ENCODE measurements around the gene A2M. TPM values are rescaled to one million over a fixed set of nuclear protein-coding genes. Genes with fewer than 3 reads are reported as not detected.

The A2M gene
- total and polyA plus RNA-seq, 2 of the 13 experiments (the other 11 are each of a cell fraction or from before 2014, with no cell fraction given), result 2,807 to 6,551 TPM

DNA sequence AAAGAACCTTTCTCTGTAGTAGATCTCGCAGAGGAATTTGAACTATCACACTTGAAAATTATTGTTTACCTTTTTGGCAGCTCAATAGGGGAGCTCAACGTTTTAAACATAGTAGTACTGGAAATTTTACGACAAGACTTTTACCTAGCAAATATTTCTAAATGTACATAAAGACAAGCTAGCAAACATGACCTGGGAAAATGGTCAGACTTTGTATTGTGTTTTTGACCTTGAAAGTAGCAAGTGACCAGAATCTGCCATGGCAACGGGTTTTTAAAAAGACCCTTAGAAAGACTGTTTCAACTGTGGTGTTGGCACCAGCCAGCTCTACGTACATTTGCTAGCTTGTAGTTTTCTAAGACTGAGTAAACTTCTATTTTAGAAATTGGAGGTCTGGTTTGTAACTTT lies 20.2 kb upstream of the A2M start (continued):
- TF ChIP-seq, protein P1, sequence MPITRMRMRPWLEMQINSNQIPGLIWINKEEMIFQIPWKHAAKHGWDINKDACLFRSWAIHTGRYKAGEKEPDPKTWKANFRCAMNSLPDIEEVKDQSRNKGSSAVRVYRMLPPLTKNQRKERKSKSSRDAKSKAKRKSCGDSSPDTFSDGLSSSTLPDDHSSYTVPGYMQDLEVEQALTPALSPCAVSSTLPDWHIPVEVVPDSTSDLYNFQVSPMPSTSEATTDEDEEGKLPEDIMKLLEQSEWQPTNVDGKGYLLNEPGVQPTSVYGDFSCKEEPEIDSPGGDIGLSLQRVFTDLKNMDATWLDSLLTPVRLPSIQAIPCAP (CRISPR knock-in tag; IDR thresholded peaks at IDR 0.05; ENCODE audit: low read depth), result no peak
- no peak for TF ChIP-seq FOXM1 (CRISPR knock-in tag; IDR thresholded peaks at IDR 0.05)
- peak; percentile 65; the same call in 1 of the 2 replicates for TF ChIP-seq ZFP1 (CRISPR knock-in tag; IDR thresholded peaks at IDR 0.05)
- TF ChIP-seq GLI4 (CRISPR knock-in tag; IDR thresholded peaks at IDR 0.05; ENCODE audit: borderline replicate concordance), result no peak
- TF ChIP-seq, protein P2, sequence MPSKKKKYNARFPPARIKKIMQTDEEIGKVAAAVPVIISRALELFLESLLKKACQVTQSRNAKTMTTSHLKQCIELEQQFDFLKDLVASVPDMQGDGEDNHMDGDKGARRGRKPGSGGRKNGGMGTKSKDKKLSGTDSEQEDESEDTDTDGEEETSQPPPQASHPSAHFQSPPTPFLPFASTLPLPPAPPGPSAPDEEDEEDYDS (CRISPR knock-in tag; IDR thresholded peaks at IDR 0.05), result peak; percentile 63
- no peak for TF ChIP-seq SOX6 (IDR thresholded peaks at IDR 0.05)
- TF ChIP-seq SOX6 (CRISPR knock-in tag; IDR thresholded peaks at IDR 0.05), result peak; percentile 93
- no peak for TF ChIP-seq ATF7 (IDR thresholded peaks at IDR 0.05)
- no peak for TF ChIP-seq ATF7 (CRISPR knock-in tag; IDR thresholded peaks at IDR 0.05)
- no peak for TF ChIP-seq ZNF891 (CRISPR knock-in tag; IDR thresholded peaks at IDR 0.05)
- no peak for TF ChIP-seq ZNF572 (CRISPR knock-in tag; IDR thresholded peaks at IDR 0.05)
- no peak for TF ChIP-seq JUN (CRISPR knock-in tag; IDR thresholded peaks at IDR 0.05)
- TF ChIP-seq HNRNPLL (IDR thresholded peaks at IDR 0.05; ENCODE audit: low read depth, low read length, poor library complexity, severe bottlenecking), result no peak
- TF ChIP-seq CREB1 (IDR thresholded peaks at IDR 0.05), result no peak
- TF ChIP-seq CREB1 (CRISPR knock-in tag; IDR thresholded peaks at IDR 0.05), result peak; percentile 62; the same call in 1 of the 2 replicates
- TF ChIP-seq ZNF337 (CRISPR knock-in tag; IDR thresholded peaks at IDR 0.05; ENCODE audit: borderline replicate concordance, low read depth), result no peak
- TF ChIP-seq TBP (CRISPR knock-in tag; IDR thresholded peaks at IDR 0.05), result no peak
- TF ChIP-seq ZNF772 (CRISPR knock-in tag; IDR thresholded peaks at IDR 0.05), result no peak
- TF ChIP-seq ZNF589 (CRISPR knock-in tag; conservative IDR thresholded peaks at IDR 0.05), result no peak
- TF ChIP-seq, protein P3, sequence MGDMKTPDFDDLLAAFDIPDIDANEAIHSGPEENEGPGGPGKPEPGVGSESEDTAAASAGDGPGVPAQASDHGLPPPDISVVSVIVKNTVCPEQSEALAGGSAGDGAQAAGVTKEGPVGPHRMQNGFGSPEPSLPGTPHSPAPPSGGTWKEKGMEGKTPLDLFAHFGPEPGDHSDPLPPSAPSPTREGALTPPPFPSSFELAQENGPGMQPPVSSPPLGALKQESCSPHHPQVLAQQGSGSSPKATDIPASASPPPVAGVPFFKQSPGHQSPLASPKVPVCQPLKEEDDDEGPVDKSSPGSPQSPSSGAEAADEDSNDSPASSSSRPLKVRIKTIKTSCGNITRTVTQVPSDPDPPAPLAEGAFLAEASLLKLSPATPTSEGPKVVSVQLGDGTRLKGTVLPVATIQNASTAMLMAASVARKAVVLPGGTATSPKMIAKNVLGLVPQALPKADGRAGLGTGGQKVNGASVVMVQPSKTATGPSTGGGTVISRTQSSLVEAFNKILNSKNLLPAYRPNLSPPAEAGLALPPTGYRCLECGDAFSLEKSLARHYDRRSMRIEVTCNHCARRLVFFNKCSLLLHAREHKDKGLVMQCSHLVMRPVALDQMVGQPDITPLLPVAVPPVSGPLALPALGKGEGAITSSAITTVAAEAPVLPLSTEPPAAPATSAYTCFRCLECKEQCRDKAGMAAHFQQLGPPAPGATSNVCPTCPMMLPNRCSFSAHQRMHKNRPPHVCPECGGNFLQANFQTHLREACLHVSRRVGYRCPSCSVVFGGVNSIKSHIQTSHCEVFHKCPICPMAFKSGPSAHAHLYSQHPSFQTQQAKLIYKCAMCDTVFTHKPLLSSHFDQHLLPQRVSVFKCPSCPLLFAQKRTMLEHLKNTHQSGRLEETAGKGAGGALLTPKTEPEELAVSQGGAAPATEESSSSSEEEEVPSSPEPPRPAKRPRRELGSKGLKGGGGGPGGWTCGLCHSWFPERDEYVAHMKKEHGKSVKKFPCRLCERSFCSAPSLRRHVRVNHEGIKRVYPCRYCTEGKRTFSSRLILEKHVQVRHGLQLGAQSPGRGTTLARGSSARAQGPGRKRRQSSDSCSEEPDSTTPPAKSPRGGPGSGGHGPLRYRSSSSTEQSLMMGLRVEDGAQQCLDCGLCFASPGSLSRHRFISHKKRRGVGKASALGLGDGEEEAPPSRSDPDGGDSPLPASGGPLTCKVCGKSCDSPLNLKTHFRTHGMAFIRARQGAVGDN (CRISPR knock-in tag; IDR thresholded peaks at IDR 0.05), result no peak
- TF ChIP-seq, protein P4, sequence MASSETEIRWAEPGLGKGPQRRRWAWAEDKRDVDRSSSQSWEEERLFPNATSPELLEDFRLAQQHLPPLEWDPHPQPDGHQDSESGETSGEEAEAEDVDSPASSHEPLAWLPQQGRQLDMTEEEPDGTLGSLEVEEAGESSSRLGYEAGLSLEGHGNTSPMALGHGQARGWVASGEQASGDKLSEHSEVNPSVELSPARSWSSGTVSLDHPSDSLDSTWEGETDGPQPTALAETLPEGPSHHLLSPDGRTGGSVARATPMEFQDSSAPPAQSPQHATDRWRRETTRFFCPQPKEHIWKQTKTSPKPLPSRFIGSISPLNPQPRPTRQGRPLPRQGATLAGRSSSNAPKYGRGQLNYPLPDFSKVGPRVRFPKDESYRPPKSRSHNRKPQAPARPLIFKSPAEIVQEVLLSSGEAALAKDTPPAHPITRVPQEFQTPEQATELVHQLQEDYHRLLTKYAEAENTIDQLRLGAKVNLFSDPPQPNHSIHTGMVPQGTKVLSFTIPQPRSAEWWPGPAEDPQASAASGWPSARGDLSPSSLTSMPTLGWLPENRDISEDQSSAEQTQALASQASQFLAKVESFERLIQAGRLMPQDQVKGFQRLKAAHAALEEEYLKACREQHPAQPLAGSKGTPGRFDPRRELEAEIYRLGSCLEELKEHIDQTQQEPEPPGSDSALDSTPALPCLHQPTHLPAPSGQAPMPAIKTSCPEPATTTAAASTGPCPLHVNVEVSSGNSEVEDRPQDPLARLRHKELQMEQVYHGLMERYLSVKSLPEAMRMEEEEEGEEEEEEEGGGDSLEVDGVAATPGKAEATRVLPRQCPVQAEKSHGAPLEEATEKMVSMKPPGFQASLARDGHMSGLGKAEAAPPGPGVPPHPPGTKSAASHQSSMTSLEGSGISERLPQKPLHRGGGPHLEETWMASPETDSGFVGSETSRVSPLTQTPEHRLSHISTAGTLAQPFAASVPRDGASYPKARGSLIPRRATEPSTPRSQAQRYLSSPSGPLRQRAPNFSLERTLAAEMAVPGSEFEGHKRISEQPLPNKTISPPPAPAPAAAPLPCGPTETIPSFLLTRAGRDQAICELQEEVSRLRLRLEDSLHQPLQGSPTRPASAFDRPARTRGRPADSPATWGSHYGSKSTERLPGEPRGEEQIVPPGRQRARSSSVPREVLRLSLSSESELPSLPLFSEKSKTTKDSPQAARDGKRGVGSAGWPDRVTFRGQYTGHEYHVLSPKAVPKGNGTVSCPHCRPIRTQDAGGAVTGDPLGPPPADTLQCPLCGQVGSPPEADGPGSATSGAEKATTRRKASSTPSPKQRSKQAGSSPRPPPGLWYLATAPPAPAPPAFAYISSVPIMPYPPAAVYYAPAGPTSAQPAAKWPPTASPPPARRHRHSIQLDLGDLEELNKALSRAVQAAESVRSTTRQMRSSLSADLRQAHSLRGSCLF (CRISPR knock-in tag; IDR thresholded peaks at IDR 0.05; ENCODE audit: borderline replicate concordance), result no peak
- TF ChIP-seq, protein P5, sequence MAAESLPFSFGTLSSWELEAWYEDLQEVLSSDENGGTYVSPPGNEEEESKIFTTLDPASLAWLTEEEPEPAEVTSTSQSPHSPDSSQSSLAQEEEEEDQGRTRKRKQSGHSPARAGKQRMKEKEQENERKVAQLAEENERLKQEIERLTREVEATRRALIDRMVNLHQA (CRISPR knock-in tag; IDR thresholded peaks at IDR 0.05), result no peak

Measured in HepG2 (cell line).